ENCODE results near the gene ARRB2.
A peak's percentile ranks its signal among the peaks of the same experiment; 100 is the strongest.
"Not testable (repeated sequence)": the region's sequence is repeated elsewhere in the genome, so short reads cannot be mapped to it uniquely, and the experiment has no call there.

Gene ARRB2

GRCh38 chr17:4704574-4704907, 5.9 kb upstream of the ARRB2 start:
- not testable (repeated sequence) for DNase-seq

GRCh38 chr17:4704991-4705390, 5.4 kb upstream of the ARRB2 start:
- no peak for DNase-seq

GRCh38 chr17:4706121-4706520, 4.3 kb upstream of the ARRB2 start:
- DNase-seq = no peak

- peak; percentile 76 to 81 for DNase-seq
These were observed 2.0 kb upstream of the ARRB2 start for GRCh38 chr17:4708436-4708835.

GRCh38 chr17:4710693-4711634, 532 bp downstream of the ARRB2 start:
- peak; percentile 58 to 59 for DNase-seq

GRCh38 chr17:4711661-4712181, 1.3 kb downstream of the ARRB2 start:
- DNase-seq = peak in 1 of 2 donors; percentile 50

- DNase-seq = no peak
These were observed 2.1 kb downstream of the ARRB2 start for GRCh38 chr17:4712526-4712925.

GRCh38 chr17:4714340-4715062, 4.1 kb downstream of the ARRB2 start:
- not testable (repeated sequence) for DNase-seq

GRCh38 chr17:4715063-4715744, 4.8 kb downstream of the ARRB2 start:
- peak; percentile 55 to 68 for DNase-seq

GRCh38 chr17:4716081-4716480, 5.6 kb downstream of the ARRB2 start:
- DNase-seq = no peak

GRCh38 chr17:4717791-4718190, 7.4 kb downstream of the ARRB2 start:
- DNase-seq = no peak

- no peak for DNase-seq
These were observed 7.8 kb downstream of the ARRB2 start for GRCh38 chr17:4718276-4718675.

GRCh38 chr17:4719146-4719545, 8.7 kb downstream of the ARRB2 start:
- no peak for DNase-seq

- no peak for DNase-seq
These were observed 9.3 kb downstream of the ARRB2 start for GRCh38 chr17:4719684-4720221.

GRCh38 chr17:4720787-4721186, 10.4 kb downstream of the ARRB2 start:
- no peak for DNase-seq

- DNase-seq = peak; percentile 31 to 37
These were observed 11.0 kb downstream of the ARRB2 start for GRCh38 chr17:4721203-4722135.

GRCh38 chr17:4722678-4723240, 12.3 kb downstream of the ARRB2 start:
- no peak for DNase-seq

- no peak for DNase-seq
These were observed 14.2 kb downstream of the ARRB2 start for GRCh38 chr17:4724650-4725049.

- peak in 1 of 2 donors; percentile 54 for DNase-seq
These were observed 15.3 kb downstream of the ARRB2 start for GRCh38 chr17:4725646-4726310.

- DNase-seq = peak in 1 of 2 donors; percentile 30
These were observed 17.7 kb downstream of the ARRB2 start for GRCh38 chr17:4728124-4728523.

- peak; percentile 33 to 75 for DNase-seq
These were observed 22.7 kb downstream of the ARRB2 start for GRCh38 chr17:4733073-4733531.

Measured in CD4-positive, alpha-beta T cell treated with Interleukin-4 for 1 hour (primary cell).